Measurements from ENCODE around the gene OR2A12. TPM values are rescaled to one million over a fixed set of nuclear protein-coding genes. Genes with fewer than 3 reads are reported as not detected.
A peak's percentile ranks its signal among the peaks of the same experiment; 100 is the strongest.
"Not testable (repeated sequence)": the region's sequence is repeated elsewhere in the genome, so short reads cannot be mapped to it uniquely, and the experiment has no call there.

The OR2A12 gene
- polyA plus RNA-seq, 5 donors = 0.03 to 0.09 (median 0.04) TPM; not detected in 2

GRCh38 chr7:144118341-144118740, 32.3 kb downstream of the OR2A12 start:
- DNase-seq = no peak

- no peak for DNase-seq
These were observed 36.8 kb downstream of the OR2A12 start, which contains the start of gene OR2A14 for GRCh38 chr7:144122876-144123275. Gene OR2A14 (plus strand): TSS chr7:144123176. CDS start chr7:144129113, 5,937 bp downstream.

GRCh38 chr7:144127714-144128334, 41.7 kb downstream of the OR2A12 start:
- DNase-seq = peak; percentile 60 to 78

GRCh38 chr7:144129601-144130000, 43.5 kb downstream of the OR2A12 start:
- not testable (repeated sequence) for DNase-seq

GRCh38 chr7:144130730-144131129, 44.7 kb downstream of the OR2A12 start:
- DNase-seq = no peak

- DNase-seq = no peak
These were observed 46.2 kb downstream of the OR2A12 start for GRCh38 chr7:144132262-144132661.

GRCh38 chr7:144133307-144133706, 47.2 kb downstream of the OR2A12 start:
- no peak for DNase-seq

- no peak for DNase-seq
These were observed 48.0 kb downstream of the OR2A12 start for GRCh38 chr7:144134116-144134515.

- DNase-seq = no peak
These were observed 51.4 kb downstream of the OR2A12 start for GRCh38 chr7:144137501-144137900.

- DNase-seq = no peak
These were observed 56.1 kb downstream of the OR2A12 start for GRCh38 chr7:144142187-144142586.

GRCh38 chr7:144144426-144144825, 58.3 kb downstream of the OR2A12 start:
- DNase-seq = no peak

GRCh38 chr7:144148224-144148827, 62.2 kb downstream of the OR2A12 start:
- no peak for DNase-seq

Other genes with a start within 250 kb of the OR2A12 start
- gene TCAF1, start 184.1 kb upstream of the OR2A12 start, polyA plus RNA-seq (ENCODE audit: insufficient read depth in 1 of 5, insufficient read length in 5 of 5, low replicate concordance in 1 of 5) = 100 to 1,000 TPM in 3 of 5 donors, 10 to 100 TPM in 2; 78.5 to 115 (median 103) TPM
- not detected for gene OR2F2, start 151.0 kb upstream of the OR2A12 start, polyA plus RNA-seq (ENCODE audit: insufficient read depth in 1 of 5, insufficient read length in 5 of 5, low replicate concordance in 1 of 5)
- under 1 TPM in 1 of 5 donors, not detected in 4; 0.08 TPM for gene OR2F1, start 131.4 kb upstream of the OR2A12 start, polyA plus RNA-seq (ENCODE audit: insufficient read depth in 1 of 5, insufficient read length in 5 of 5, low replicate concordance in 1 of 5)
- gene OR6B1, start 86.0 kb upstream of the OR2A12 start, polyA plus RNA-seq (ENCODE audit: insufficient read depth in 1 of 5, insufficient read length in 5 of 5, low replicate concordance in 1 of 5) = under 1 TPM in 1 of 5 donors, not detected in 4; 0.03 TPM
- gene OR2A5, start 37.3 kb upstream of the OR2A12 start, polyA plus RNA-seq (ENCODE audit: insufficient read depth in 1 of 5, insufficient read length in 5 of 5, low replicate concordance in 1 of 5) = under 1 TPM; 0.05 to 0.26 (median 0.15) TPM
- gene OR2A25, start 16.5 kb upstream of the OR2A12 start, polyA plus RNA-seq (ENCODE audit: insufficient read depth in 1 of 5, insufficient read length in 5 of 5, low replicate concordance in 1 of 5) = under 1 TPM in 2 of 5 donors, not detected in 3; 0.06 to 0.12 TPM
- not detected for gene OR2A2, start 23.3 kb downstream of the OR2A12 start, polyA plus RNA-seq (ENCODE audit: insufficient read depth in 1 of 5, insufficient read length in 5 of 5, low replicate concordance in 1 of 5)
- under 1 TPM in 1 of 5 donors, not detected in 4; 0.08 TPM for gene OR2A14, start 36.9 kb downstream of the OR2A12 start, polyA plus RNA-seq (ENCODE audit: insufficient read depth in 1 of 5, insufficient read length in 5 of 5, low replicate concordance in 1 of 5)
- gene CTAGE4, start 97.2 kb downstream of the OR2A12 start, polyA plus RNA-seq (ENCODE audit: insufficient read depth in 1 of 5, insufficient read length in 5 of 5, low replicate concordance in 1 of 5) = 10 to 100 TPM in 1 of 5 donors, 1 to 10 TPM in 4; 1.3 to 19.4 (median 7.2) TPM
- 10 to 100 TPM in 4 of 5 donors, 1 to 10 TPM in 1; 9.0 to 17.7 (median 15.8) TPM for gene ARHGEF35, start 109.6 kb downstream of the OR2A12 start, polyA plus RNA-seq (ENCODE audit: insufficient read depth in 1 of 5, insufficient read length in 5 of 5, low replicate concordance in 1 of 5)
- gene OR2A42, start 153.3 kb downstream of the OR2A12 start, polyA plus RNA-seq (ENCODE audit: insufficient read depth in 1 of 5, insufficient read length in 5 of 5, low replicate concordance in 1 of 5) = 1 to 10 TPM; 1.9 to 5.2 (median 2.4) TPM
- 10 to 100 TPM in 4 of 5 donors, 1 to 10 TPM in 1; 9.3 to 26.0 (median 13.8) TPM for gene OR2A7, start 178.5 kb downstream of the OR2A12 start, polyA plus RNA-seq (ENCODE audit: insufficient read depth in 1 of 5, insufficient read length in 5 of 5, low replicate concordance in 1 of 5)
- gene CTAGE8, start 183.0 kb downstream of the OR2A12 start, polyA plus RNA-seq (ENCODE audit: insufficient read depth in 1 of 5, insufficient read length in 5 of 5, low replicate concordance in 1 of 5) = 1 to 10 TPM; 3.8 to 9.6 (median 5.8) TPM
- gene OR2A1, start 226.1 kb downstream of the OR2A12 start, polyA plus RNA-seq (ENCODE audit: insufficient read depth in 1 of 5, insufficient read length in 5 of 5, low replicate concordance in 1 of 5) = 1 to 10 TPM in 4 of 5 donors, under 1 TPM in 1; 0.67 to 1.5 (median 1.4) TPM

Measured in right lung (tissue), 5 donors.